GM12878 (cell line): ENCODE data around the gene IVD. TPM values are rescaled to one million over a fixed set of nuclear protein-coding genes. Genes with fewer than 3 reads are reported as not detected.

Source experiments
- ATAC-seq: fragments of 200-7000 bp; cut with Tn5 transposase; 3 replicates; pipeline ENCODE4 v1.9.1; 2020; ENCODE audit warnings: mild to moderate bottlenecking, moderate library complexity
- BruUV-seq: library from RNA; stranded (reverse); fragments of 400-500 nt; replicated peaks from 2 replicates; lab custom pipeline; 2021; lab: Mats Ljungman, UMichigan
- CTCF ChIA-PET: fragments of 300-600 bp; sonication (Branson Sonifier 250); formaldehyde crosslinking; extraction: SDS; loops from one replicate; lab custom pipeline; 2021; ENCODE audit warnings: inconsistent platforms; lab: Yijun Ruan, JAX
- POLR2A ChIA-PET: fragments of 350-600 bp; formaldehyde crosslinking; extraction: SDS; loops from one replicate; lab custom pipeline; 2021; ENCODE audit warnings: inconsistent platforms; lab: Charles Lee
- RAD21 ChIA-PET: fragments of 300-600 bp; sonication (Branson Sonifier 250); formaldehyde crosslinking; loops from one replicate; lab custom pipeline; 2023; ENCODE audit warnings: antibody characterized with exemption; ENCODE audit not compliant: unreplicated experiment; lab: Charles Lee
- SMC1A ChIA-PET: fragments of 300-600 bp; sonication (Branson Sonifier 250); formaldehyde crosslinking; loops from one replicate; lab custom pipeline; 2023; ENCODE audit not compliant: unreplicated experiment, uncharacterized antibody; lab: Charles Lee
- DNase-seq: peaks from one replicate; pipeline ENCODE4 v3.0.0-alpha.2; 2011; ENCODE audit warnings: low read depth, low spot score
- FAIRE-seq: peaks from 3 replicates; lab custom pipeline; 2011; peaks lifted over from hg19 to GRCh38; lab: Jason Lieb, UNC
- H2AFZ ChIP-seq: 2 replicates; pipeline ENCODE4 v1.6.0; 2011; ENCODE audit warnings: low read depth, low read length, control low read depth; ENCODE audit not compliant: control insufficient read depth
- H3K27ac ChIP-seq: 2 replicates; pipeline ENCODE4 v1.5.1; 2011; ENCODE audit warnings: control low read depth; ENCODE audit not compliant: control insufficient read depth, insufficient read depth
- H3K27me3 ChIP-seq, 2 experiments: replicated peaks in 1 of 2; 2 replicates each; pipeline versions ENCODE4 v1.6.0 to v1.6.1; 2011; ENCODE audit warnings: low read length in 1 of 2; ENCODE audit not compliant: control insufficient read depth in 2 of 2, insufficient read depth in 2 of 2
- H3K36me3 ChIP-seq, 2 experiments: 2 replicates each; pipeline ENCODE4 v1.5.1; 2011; ENCODE audit warnings: low read length in 1 of 2; ENCODE audit not compliant: control insufficient read depth in 2 of 2, insufficient read depth in 2 of 2
- H3K4me1 ChIP-seq: 2 replicates; pipeline ENCODE4 v1.6.1; 2011; ENCODE audit warnings: mild to moderate bottlenecking, low read length, moderate library complexity, mixed read lengths; ENCODE audit not compliant: control insufficient read depth, insufficient read depth
- H3K4me2 ChIP-seq: 2 replicates; pipeline ENCODE4 v1.6.0; 2011; ENCODE audit warnings: control low read depth; ENCODE audit not compliant: control insufficient read depth, insufficient read depth
- H3K4me3 ChIP-seq: fragments of 200-600 bp; sonication (generic); 2 replicates; pipeline ENCODE4 v1.5.1; 2016
- H3K79me2 ChIP-seq: 2 replicates; pipeline ENCODE4 v1.6.0; 2011; ENCODE audit warnings: low read length; ENCODE audit not compliant: control insufficient read depth, insufficient read depth
- H3K9ac ChIP-seq: 2 replicates; pipeline ENCODE4 v1.8.0; 2011; ENCODE audit warnings: low read length, control low read depth, mixed read lengths; ENCODE audit not compliant: control insufficient read depth, insufficient read depth
- H3K9me3 ChIP-seq: replicated peaks from 3 replicates; pipeline ENCODE4 v1.5.1; 2011; ENCODE audit warnings: mild to moderate bottlenecking, low read length; ENCODE audit not compliant: control insufficient read depth, insufficient read depth
- H4K20me1 ChIP-seq: 2 replicates; pipeline ENCODE4 v1.6.0; 2011; ENCODE audit not compliant: control insufficient read depth, insufficient read depth
- ASH2L ChIP-seq: fragments of 300-600, 200-600 bp; sonication (generic); IDR thresholded peaks from 2 replicates; pipeline ENCODE4 v1.6.1; 2017; ENCODE audit warnings: low read depth, mild to moderate bottlenecking, borderline replicate concordance
- CBFB ChIP-seq: IDR thresholded peaks from 2 replicates; pipeline ENCODE4 v1.6.1; 2016; ENCODE audit warnings: antibody characterized with exemption, low read depth
- HCFC1 ChIP-seq: fragments of 150-350 bp; IDR thresholded peaks from 2 replicates; pipeline ENCODE4 v1.6.1; 2014; ENCODE audit warnings: low read length
- HDGF ChIP-seq: fragments of 450-650 bp; IDR thresholded peaks from 2 replicates; pipeline ENCODE4 v1.6.1; 2016; ENCODE audit warnings: antibody characterized with exemption
- POLR2A ChIP-seq: IDR thresholded peaks from 2 replicates; pipeline ENCODE4 v1.6.1; 2011; ENCODE audit warnings: low read depth, mild to moderate bottlenecking, low read length
- RFX5 ChIP-seq: IDR thresholded peaks from 2 replicates; pipeline ENCODE4 v1.6.1; 2011; ENCODE audit warnings: low read depth, low read length, improper control_type of control experiment
- RUNX3 ChIP-seq: IDR thresholded peaks from 2 replicates; pipeline ENCODE4 v1.6.1; 2012; ENCODE audit warnings: low read length, inconsistent platforms
- SIN3A ChIP-seq: IDR thresholded peaks from 2 replicates; pipeline ENCODE4 v1.6.1; 2012; ENCODE audit warnings: low read depth, low read length, improper control_type of control experiment
- TCF7 ChIP-seq: IDR thresholded peaks from 2 replicates; pipeline ENCODE4 v1.6.1; 2014; ENCODE audit warnings: antibody characterized with exemption, borderline replicate concordance
- ZNF207 ChIP-seq: fragments of 450-650 bp; IDR thresholded peaks from 2 replicates; pipeline ENCODE4 v1.6.1; 2014; ENCODE audit warnings: antibody characterized with exemption, mild to moderate bottlenecking, borderline replicate concordance
- ZNF217 ChIP-seq: fragments of 450-650 bp; IDR thresholded peaks from 2 replicates; pipeline ENCODE4 v1.6.1; 2017; ENCODE audit warnings: antibody characterized with exemption, mild to moderate bottlenecking
- ZSCAN29 ChIP-seq: fragments of 450-650 bp; IDR thresholded peaks from 2 replicates; pipeline ENCODE4 v1.6.1; 2017; ENCODE audit warnings: mild to moderate bottlenecking, moderate library complexity
- ZZZ3 ChIP-seq: IDR thresholded peaks from 2 replicates; pipeline ENCODE4 v1.6.1; 2011; ENCODE audit warnings: low read depth; ENCODE audit not compliant: control insufficient read depth, insufficient read length
- WGBS: methylation state at CpG from one replicate; pipeline ENCODE4 v1.1.6; 2016; ENCODE audit warnings: low lambda C conversion rate; ENCODE audit not compliant: insufficient replicate concordance, insufficient coverage; ENCODE audit errors: missing lambda C conversion rate; 5-methylcytosine and 5-hydroxymethylcytosine counted together
- in situ Hi-C: fragments of 300-500 bp; cut with MboI; formaldehyde crosslinking; loops from 9 replicates; pipeline ENCODE4 v1.14.3; 2018; ENCODE audit warnings: mixed read lengths
- intact Hi-C: fragments of 100-400 bp; cut with micrococcal nuclease; formaldehyde crosslinking; loops from one replicate; pipeline ENCODE4 v1.14.2; 2022; ENCODE audit not compliant: unreplicated experiment
- polyA plus RNA-seq, 11 experiments: library from polyadenylated mRNA; depleted of rRNA in 4 of 11; unstranded in 6 of 11; stranded (reverse) in 5 of 11; fragments of >200 nt; fragmentation: Nextera tagmentation in 4 of 11; fragmentation: Illumina TruSeq in 1 of 11; extraction: Ambion mirVana in 4 of 11; extraction: Trizol in 1 of 11; gene quantifications; 1 replicate in 1 of 11; 2 replicates in 10 of 11; pipeline versions ENCODE4 v1.2.1 to v1.2.3, GENCODE V29; 2011 to 2016; ENCODE audit warnings: inconsistent platforms in 2 of 11, missing spikeins in 2 of 11, low read depth in 1 of 11
- total RNA-seq, 4 experiments: library from RNA; depleted of rRNA in 3 of 4; stranded (reverse); fragments of >200 nt in 3 of 4; fragmentation: Illumina TruSeq in 1 of 4; extraction: Trizol in 1 of 4; gene quantifications; 2 replicates each; pipeline versions ENCODE4 v1.2.1 to v1.2.3, GENCODE V29; 2013 to 2021
- TF ChIP-seq, protein P1 (sequence below): fragments of 450-650 bp; IDR thresholded peaks from 2 replicates; pipeline ENCODE4 v1.6.1; 2016; ENCODE audit warnings: mild to moderate bottlenecking, moderate library complexity, borderline replicate concordance
- TF ChIP-seq, protein P2 (sequence below), 3 experiments: IDR thresholded peaks in 2 of 3; conservative IDR thresholded peaks in 1 of 3; 2 replicates each; pipeline ENCODE4 v1.5.1; 2011; ENCODE audit warnings: low read depth in 3 of 3, low read length in 3 of 3, mild to moderate bottlenecking in 3 of 3, control low read depth in 2 of 3, moderate library complexity in 2 of 3, inconsistent platforms in 1 of 3, mixed read lengths in 1 of 3; ENCODE audit not compliant: control insufficient read depth in 2 of 3, insufficient read depth in 1 of 3; ENCODE audit errors: extremely low read depth in 1 of 3
- TF ChIP-seq, protein P3 (sequence below): IDR thresholded peaks from 2 replicates; pipeline ENCODE4 v1.6.1; 2012; ENCODE audit warnings: low read depth, low read length, improper control_type of control experiment
- TF ChIP-seq, protein P4 (sequence below): IDR thresholded peaks from 2 replicates; pipeline ENCODE4 v1.6.1; 2011; ENCODE audit warnings: mild to moderate bottlenecking, low read depth, low read length, moderate library complexity; ENCODE audit not compliant: insufficient replicate concordance

The IVD gene
- total and polyA plus RNA-seq, 10 of the 15 experiments (the other 5 are each of a cell fraction or from before 2014, with no cell fraction given), result 5.3 to 59.8 (median 45.7) TPM

DNA sequence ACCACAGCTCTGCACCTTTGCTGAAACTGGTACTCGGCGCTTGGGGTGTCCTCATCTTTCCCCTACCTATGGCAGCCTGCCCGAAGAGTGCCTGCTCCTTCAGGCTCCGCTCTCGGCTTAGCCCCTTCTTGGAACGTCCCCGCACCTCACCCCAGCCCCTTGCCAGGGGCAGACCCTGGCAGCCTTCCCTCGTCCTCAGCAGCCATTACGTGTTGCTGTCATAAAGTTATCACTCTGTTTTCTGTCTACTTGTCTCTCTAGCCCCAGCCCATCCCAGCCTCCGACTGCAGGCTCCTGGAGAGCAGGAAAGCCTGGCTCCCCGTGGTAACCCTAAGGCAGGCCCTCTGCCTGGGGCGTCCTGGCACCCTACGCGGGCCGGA, 30.1 kb downstream of the IVD start:
- H3K4me3 ChIP-seq, result no peak overlapping the region
- no peaks in the 10 kb centered on the region for H3K79me2 ChIP-seq
- H3K9ac ChIP-seq, result no peak overlapping the region
- no peak overlapping the region for H3K27ac ChIP-seq
- H3K4me1 ChIP-seq, result peaks cover 14% of the 10 kb centered on the region
- no peak for DNase-seq
- H4K20me1 ChIP-seq, result no peaks in the 10 kb centered on the region
- no peak for FAIRE-seq
- CTCF ChIA-PET, result interaction anchor here (0.7 to 0.9 kb wide), 2 partner anchors 61 to 102 kb away, joined by 3 read pairs; no protein-coding TSS in a partner anchor
- H3K36me3 ChIP-seq, result no peaks in the 10 kb centered on the region
- BruUV-seq, result no TSS peak
- SMC1A ChIA-PET, result no interaction called here
- POLR2A ChIA-PET, result no interaction called here
- TF ChIP-seq, protein P1, sequence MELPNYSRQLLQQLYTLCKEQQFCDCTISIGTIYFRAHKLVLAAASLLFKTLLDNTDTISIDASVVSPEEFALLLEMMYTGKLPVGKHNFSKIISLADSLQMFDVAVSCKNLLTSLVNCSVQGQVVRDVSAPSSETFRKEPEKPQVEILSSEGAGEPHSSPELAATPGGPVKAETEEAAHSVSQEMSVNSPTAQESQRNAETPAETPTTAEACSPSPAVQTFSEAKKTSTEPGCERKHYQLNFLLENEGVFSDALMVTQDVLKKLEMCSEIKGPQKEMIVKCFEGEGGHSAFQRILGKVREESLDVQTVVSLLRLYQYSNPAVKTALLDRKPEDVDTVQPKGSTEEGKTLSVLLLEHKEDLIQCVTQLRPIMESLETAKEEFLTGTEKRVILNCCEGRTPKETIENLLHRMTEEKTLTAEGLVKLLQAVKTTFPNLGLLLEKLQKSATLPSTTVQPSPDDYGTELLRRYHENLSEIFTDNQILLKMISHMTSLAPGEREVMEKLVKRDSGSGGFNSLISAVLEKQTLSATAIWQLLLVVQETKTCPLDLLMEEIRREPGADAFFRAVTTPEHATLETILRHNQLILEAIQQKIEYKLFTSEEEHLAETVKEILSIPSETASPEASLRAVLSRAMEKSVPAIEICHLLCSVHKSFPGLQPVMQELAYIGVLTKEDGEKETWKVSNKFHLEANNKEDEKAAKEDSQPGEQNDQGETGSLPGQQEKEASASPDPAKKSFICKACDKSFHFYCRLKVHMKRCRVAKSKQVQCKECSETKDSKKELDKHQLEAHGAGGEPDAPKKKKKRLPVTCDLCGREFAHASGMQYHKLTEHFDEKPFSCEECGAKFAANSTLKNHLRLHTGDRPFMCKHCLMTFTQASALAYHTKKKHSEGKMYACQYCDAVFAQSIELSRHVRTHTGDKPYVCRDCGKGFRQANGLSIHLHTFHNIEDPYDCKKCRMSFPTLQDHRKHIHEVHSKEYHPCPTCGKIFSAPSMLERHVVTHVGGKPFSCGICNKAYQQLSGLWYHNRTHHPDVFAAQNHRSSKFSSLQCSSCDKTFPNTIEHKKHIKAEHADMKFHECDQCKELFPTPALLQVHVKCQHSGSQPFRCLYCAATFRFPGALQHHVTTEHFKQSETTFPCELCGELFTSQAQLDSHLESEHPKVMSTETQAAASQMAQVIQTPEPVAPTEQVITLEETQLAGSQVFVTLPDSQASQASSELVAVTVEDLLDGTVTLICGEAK, result no peak
- no peak for TF ChIP-seq HCFC1
- TF ChIP-seq TCF7, result no peak
- no peak for TF ChIP-seq ZNF217
- TF ChIP-seq, protein P2, sequence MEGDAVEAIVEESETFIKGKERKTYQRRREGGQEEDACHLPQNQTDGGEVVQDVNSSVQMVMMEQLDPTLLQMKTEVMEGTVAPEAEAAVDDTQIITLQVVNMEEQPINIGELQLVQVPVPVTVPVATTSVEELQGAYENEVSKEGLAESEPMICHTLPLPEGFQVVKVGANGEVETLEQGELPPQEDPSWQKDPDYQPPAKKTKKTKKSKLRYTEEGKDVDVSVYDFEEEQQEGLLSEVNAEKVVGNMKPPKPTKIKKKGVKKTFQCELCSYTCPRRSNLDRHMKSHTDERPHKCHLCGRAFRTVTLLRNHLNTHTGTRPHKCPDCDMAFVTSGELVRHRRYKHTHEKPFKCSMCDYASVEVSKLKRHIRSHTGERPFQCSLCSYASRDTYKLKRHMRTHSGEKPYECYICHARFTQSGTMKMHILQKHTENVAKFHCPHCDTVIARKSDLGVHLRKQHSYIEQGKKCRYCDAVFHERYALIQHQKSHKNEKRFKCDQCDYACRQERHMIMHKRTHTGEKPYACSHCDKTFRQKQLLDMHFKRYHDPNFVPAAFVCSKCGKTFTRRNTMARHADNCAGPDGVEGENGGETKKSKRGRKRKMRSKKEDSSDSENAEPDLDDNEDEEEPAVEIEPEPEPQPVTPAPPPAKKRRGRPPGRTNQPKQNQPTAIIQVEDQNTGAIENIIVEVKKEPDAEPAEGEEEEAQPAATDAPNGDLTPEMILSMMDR (IDR thresholded peaks at IDR 0.05 in 2 of 3, conservative IDR thresholded peaks at IDR 0.05 in 1 of 3; ENCODE audit: control insufficient read depth in 2 of 3, extremely low read depth in 1 of 3, insufficient read depth in 1 of 3, low read depth in 3 of 3, low read length in 3 of 3), result no peak
- no peak for TF ChIP-seq RUNX3
- no peak for TF ChIP-seq ZZZ3
- TF ChIP-seq RFX5, result no peak
- TF ChIP-seq CBFB, result no peak
- TF ChIP-seq HDGF, result no peak
- TF ChIP-seq, protein P3, sequence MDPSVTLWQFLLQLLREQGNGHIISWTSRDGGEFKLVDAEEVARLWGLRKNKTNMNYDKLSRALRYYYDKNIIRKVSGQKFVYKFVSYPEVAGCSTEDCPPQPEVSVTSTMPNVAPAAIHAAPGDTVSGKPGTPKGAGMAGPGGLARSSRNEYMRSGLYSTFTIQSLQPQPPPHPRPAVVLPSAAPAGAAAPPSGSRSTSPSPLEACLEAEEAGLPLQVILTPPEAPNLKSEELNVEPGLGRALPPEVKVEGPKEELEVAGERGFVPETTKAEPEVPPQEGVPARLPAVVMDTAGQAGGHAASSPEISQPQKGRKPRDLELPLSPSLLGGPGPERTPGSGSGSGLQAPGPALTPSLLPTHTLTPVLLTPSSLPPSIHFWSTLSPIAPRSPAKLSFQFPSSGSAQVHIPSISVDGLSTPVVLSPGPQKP, result no peak
- no peak for TF ChIP-seq ZSCAN29
- no peak for TF ChIP-seq SIN3A
- no peak for TF ChIP-seq POLR2A
- TF ChIP-seq, protein P4, sequence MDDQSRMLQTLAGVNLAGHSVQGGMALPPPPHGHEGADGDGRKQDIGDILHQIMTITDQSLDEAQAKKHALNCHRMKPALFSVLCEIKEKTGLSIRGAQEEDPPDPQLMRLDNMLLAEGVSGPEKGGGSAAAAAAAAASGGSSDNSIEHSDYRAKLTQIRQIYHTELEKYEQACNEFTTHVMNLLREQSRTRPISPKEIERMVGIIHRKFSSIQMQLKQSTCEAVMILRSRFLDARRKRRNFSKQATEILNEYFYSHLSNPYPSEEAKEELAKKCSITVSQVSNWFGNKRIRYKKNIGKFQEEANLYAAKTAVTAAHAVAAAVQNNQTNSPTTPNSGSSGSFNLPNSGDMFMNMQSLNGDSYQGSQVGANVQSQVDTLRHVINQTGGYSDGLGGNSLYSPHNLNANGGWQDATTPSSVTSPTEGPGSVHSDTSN, result no peak
- TF ChIP-seq ASH2L, result no peak
- TF ChIP-seq ZNF207, result no peak
- H3K27me3 ChIP-seq, result peaks cover 16 to 36% of the 10 kb centered on the region in 2 experiments
- no peak overlapping the region for H2AFZ ChIP-seq
- H3K9me3 ChIP-seq, result no peaks in the 10 kb centered on the region
- no peak overlapping the region for H3K4me2 ChIP-seq
- RAD21 ChIA-PET, result no interaction called here
- no peak for ATAC-seq
- intact Hi-C loops (no loop called here), in situ Hi-C loops (no loop called here)
- WGBS, result 32% methylated on average over 13 of the region's 15 CpGs
